ENCODE data around the gene SCAPER. TPM values are rescaled to one million over a fixed set of nuclear protein-coding genes. Genes with fewer than 3 reads are reported as not detected.
"Not testable (repeated sequence)": the region's sequence is repeated elsewhere in the genome, so short reads cannot be mapped to it uniquely, and the experiment has no call there.

The SCAPER gene
- total RNA-seq, 1 experiment from 2014 or later, result 10.3 TPM

- DNase-seq (ENCODE audit: low spot score) (no peak), ATAC-seq (no peak)
- no peak overlapping the region for H3K4me3 Mint-ChIP-seq
- POLR2A ChIA-PET, result no interaction called here
- no peaks in the 10 kb centered on the region for H3K9me3 Mint-ChIP-seq
- CTCF ChIA-PET, result no interaction called here
- peaks cover 4% of the 10 kb centered on the region; the same call in 1 of the 2 replicates for H3K36me3 Mint-ChIP-seq
- no peaks in the 10 kb centered on the region for H3K27me3 Mint-ChIP-seq (ENCODE audit: low read depth)
- H3K27ac Mint-ChIP-seq, result no peak overlapping the region
- TF ChIP-seq ZNF263 (CRISPR knock-in tag; IDR thresholded peaks at IDR 0.05; ENCODE audit: low read depth) (no peak), GRHL2 (CRISPR knock-in tag; IDR thresholded peaks at IDR 0.05; ENCODE audit: insufficient replicate concordance, severe bottlenecking) (no peak), MAX (CRISPR knock-in tag; IDR thresholded peaks at IDR 0.05) (no peak), ZNF423 (CRISPR knock-in tag; IDR thresholded peaks at IDR 0.05) (no peak), ZMAT4 (CRISPR knock-in tag; IDR thresholded peaks at IDR 0.05) (no peak), ZNF232 (CRISPR knock-in tag; IDR thresholded peaks at IDR 0.05) (no peak), PREB (CRISPR knock-in tag; IDR thresholded peaks at IDR 0.05; ENCODE audit: borderline replicate concordance) (no peak), RORB (CRISPR knock-in tag; IDR thresholded peaks at IDR 0.05) (no peak)
- no peaks in the 10 kb centered on the region for H3K4me1 Mint-ChIP-seq
Measured at GRCh38 chr15:76696840-76697239, 208.3 kb downstream of the SCAPER start.

- ATAC-seq; H3K36me3 Mint-ChIP-seq; H3K9me3 Mint-ChIP-seq; H3K4me1 Mint-ChIP-seq; H3K27me3 Mint-ChIP-seq (ENCODE audit: low read depth); H3K4me3 Mint-ChIP-seq; CTCF ChIA-PET; DNase-seq (ENCODE audit: low spot score); POLR2A ChIA-PET; H3K27ac Mint-ChIP-seq: not testable (repeated sequence)
Measured at GRCh38 chr15:76692546-76692945, 212.6 kb downstream of the SCAPER start.

GRCh38 chr15:76687592-76687991 is 217.5 kb downstream of the SCAPER start:
- H3K36me3 Mint-ChIP-seq, POLR2A ChIA-PET, CTCF ChIA-PET: not testable (repeated sequence)

GRCh38 chr15:76684002-76684401 is 221.1 kb downstream of the SCAPER start:
- CTCF ChIA-PET, result no interaction called here
- H3K4me3 Mint-ChIP-seq, result no peak overlapping the region
- no peaks in the 10 kb centered on the region for H3K27me3 Mint-ChIP-seq (ENCODE audit: low read depth)
- ATAC-seq (no peak), DNase-seq (ENCODE audit: low spot score) (no peak)
- H3K4me1 Mint-ChIP-seq, result no peaks in the 10 kb centered on the region
- no peak overlapping the region for H3K27ac Mint-ChIP-seq
- H3K9me3 Mint-ChIP-seq, result peaks cover 7% of the 10 kb centered on the region; the same call in 1 of the 2 replicates
- H3K36me3 Mint-ChIP-seq, result no peaks in the 10 kb centered on the region
- POLR2A ChIA-PET, result no interaction called here
- TF ChIP-seq MLX (CRISPR knock-in tag; IDR thresholded peaks at IDR 0.05) (no peak), USF1 (CRISPR knock-in tag; IDR thresholded peaks at IDR 0.05) (no peak), FOXJ3 (CRISPR knock-in tag; IDR thresholded peaks at IDR 0.05; ENCODE audit: borderline replicate concordance) (no peak), MAX (CRISPR knock-in tag; IDR thresholded peaks at IDR 0.05) (no peak), ATF1 (CRISPR knock-in tag; IDR thresholded peaks at IDR 0.05) (no peak), E2F1 (CRISPR knock-in tag; IDR thresholded peaks at IDR 0.05) (no peak), ERG (CRISPR knock-in tag; IDR thresholded peaks at IDR 0.05) (no peak), ZBTB43 (CRISPR knock-in tag; IDR thresholded peaks at IDR 0.05) (no peak), EMX1 (CRISPR knock-in tag; IDR thresholded peaks at IDR 0.05) (no peak), HMGXB4 (CRISPR knock-in tag; IDR thresholded peaks at IDR 0.05) (no peak), ZBTB21 (CRISPR knock-in tag; IDR thresholded peaks at IDR 0.05; ENCODE audit: borderline replicate concordance) (no peak), ZNF263 (CRISPR knock-in tag; IDR thresholded peaks at IDR 0.05; ENCODE audit: low read depth) (no peak), IRF1 (CRISPR knock-in tag; IDR thresholded peaks at IDR 0.05) (no peak)

More at GRCh38 chr15:76687592-76687991, 217.5 kb downstream of the SCAPER start:
- H3K4me1 Mint-ChIP-seq; H3K9me3 Mint-ChIP-seq; DNase-seq (ENCODE audit: low spot score); H3K27me3 Mint-ChIP-seq (ENCODE audit: low read depth); H3K27ac Mint-ChIP-seq; H3K4me3 Mint-ChIP-seq; ATAC-seq: not testable (repeated sequence)

Data from WTC11 (cell line).